Fibroblast of lung (primary cell): ENCODE data around the gene MAPK4. TPM values are rescaled to one million over a fixed set of nuclear protein-coding genes. Genes with fewer than 3 reads are reported as not detected.
"Not testable (repeated sequence)": the region's sequence is repeated elsewhere in the genome, so short reads cannot be mapped to it uniquely, and the experiment has no call there.

Source experiments
- DNase-seq, 2 donors: peaks; one replicate each; pipeline versions ENCODE4 v3.0.0 to v3.0.0-alpha.2; 2010; ENCODE audit warnings: low read depth in 2 of 2
- H2AFZ ChIP-seq: 2 replicates; pipeline ENCODE4 v1.5.1; 2012; ENCODE audit warnings: low read length, control low read depth, inconsistent platforms
- H3K27ac ChIP-seq: 2 replicates; pipeline ENCODE4 v1.5.1; 2011; ENCODE audit warnings: low read length, control low read depth; ENCODE audit not compliant: insufficient read depth
- H3K27me3 ChIP-seq: 2 replicates; pipeline ENCODE4 v1.5.1; 2011; ENCODE audit warnings: mild to moderate bottlenecking, low read length; ENCODE audit not compliant: control insufficient read depth, insufficient read depth
- H3K36me3 ChIP-seq: 2 replicates; pipeline ENCODE4 v1.5.1; 2011; ENCODE audit warnings: low read length; ENCODE audit not compliant: control insufficient read depth, insufficient read depth
- H3K4me1 ChIP-seq: 2 replicates; pipeline ENCODE4 v1.5.1; 2011; ENCODE audit warnings: low read length; ENCODE audit not compliant: control insufficient read depth, insufficient read depth; ENCODE audit errors: extremely low read depth
- H3K4me2 ChIP-seq: 2 replicates; pipeline ENCODE4 v1.5.1; 2011; ENCODE audit warnings: low read length, control low read depth; ENCODE audit not compliant: insufficient read depth; ENCODE audit errors: extremely low read depth
- H3K4me3 ChIP-seq, 4 experiments: fragments of 200-600 bp in 1 of 4; sonication (generic) in 1 of 4; replicated peaks in 1 of 4; 2 replicates each; pipeline ENCODE4 v1.5.1; 2011 to 2016; ENCODE audit warnings: low read length in 4 of 4, low read depth in 3 of 4, mild to moderate bottlenecking in 3 of 4, control low read depth in 2 of 4, inconsistent platforms in 1 of 4, mixed read lengths in 1 of 4; ENCODE audit not compliant: insufficient read depth in 1 of 4; ENCODE audit errors: control extremely low read depth in 1 of 4
- H3K79me2 ChIP-seq: 2 replicates; pipeline ENCODE4 v1.5.1; 2012; ENCODE audit warnings: mild to moderate bottlenecking, low read length, inconsistent platforms; ENCODE audit not compliant: control insufficient read depth, insufficient read depth
- H3K9ac ChIP-seq: 2 replicates; pipeline ENCODE4 v1.5.1; 2011; ENCODE audit warnings: mild to moderate bottlenecking, low read length, control low read depth; ENCODE audit not compliant: insufficient read depth
- H3K9me3 ChIP-seq: 2 replicates; pipeline ENCODE4 v1.5.1; 2012; ENCODE audit warnings: low read depth, low read length; ENCODE audit not compliant: control insufficient read depth, insufficient read depth
- H4K20me1 ChIP-seq: 2 replicates; pipeline ENCODE4 v1.5.1; 2011; ENCODE audit warnings: low read length; ENCODE audit not compliant: control insufficient read depth, insufficient read depth; ENCODE audit errors: extremely low read depth
- EZH2 ChIP-seq: IDR thresholded peaks from 2 replicates; pipeline ENCODE4 v1.5.1; 2012; ENCODE audit warnings: low read length, control low read depth, mild to moderate bottlenecking; ENCODE audit errors: missing control alignments
- polyA plus RNA-seq, 2 donors: library from polyadenylated mRNA; depleted of rRNA in 1 of 2; stranded (reverse) in 1 of 2; unstranded in 1 of 2; fragments of >200 nt; gene quantifications; 2 replicates each; pipeline ENCODE4 v1.2.1, GENCODE V29; 2011 to 2012; ENCODE audit warnings: missing spikeins in 1 of 2
- total RNA-seq: library from RNA; depleted of rRNA; stranded (reverse); fragments of >200 nt; gene quantifications from 2 replicates; pipeline ENCODE4 v1.2.1, GENCODE V29; 2014
- TF ChIP-seq, protein P1 (sequence below), 2 donors: IDR thresholded peaks in 1 of 2; conservative IDR thresholded peaks in 1 of 2; 1 replicate in 1 of 2; 2 replicates in 1 of 2; pipeline ENCODE4 v1.5.1; 2011 to 2012; ENCODE audit warnings: low read length in 2 of 2, control low read depth in 1 of 2, inconsistent platforms in 1 of 2, low read depth in 1 of 2, mild to moderate bottlenecking in 1 of 2

MAPK4 gene
- total and polyA plus RNA-seq, 2 donors (not counting 1 experiment from before 2014, with no cell fraction given): not detected

DNA sequence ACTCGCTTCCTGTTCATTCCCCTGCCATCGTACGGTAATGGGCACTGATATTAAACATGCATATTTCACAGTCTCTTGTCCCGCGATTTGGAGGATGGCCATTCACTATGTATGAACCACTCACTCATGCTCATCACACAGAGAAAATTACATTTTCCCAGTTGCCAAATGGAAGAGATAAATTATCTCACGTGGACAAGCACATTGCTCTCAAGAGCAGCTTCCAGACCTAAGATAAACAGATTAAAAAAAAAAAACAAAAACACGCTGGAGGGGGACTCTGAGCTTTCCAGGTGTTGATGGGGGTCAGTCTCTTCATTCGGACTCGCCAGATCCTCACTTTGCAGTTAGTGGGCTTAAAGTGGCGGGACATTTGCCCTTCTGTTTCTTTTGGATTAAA lies 1.7 kb upstream of the MAPK4 start:
- Histone ChIP-seq H3K27ac (no peak overlapping the region), H3K4me1 (peaks cover 2% of the 10 kb centered on the region), H3K79me2 (no peaks in the 10 kb centered on the region), H3K4me3 (no peak overlapping the region), H3K36me3 (no peaks in the 10 kb centered on the region), H3K9me3 (no peaks in the 10 kb centered on the region), H2AFZ (no peak overlapping the region), H3K4me2 (no peak overlapping the region), H4K20me1 (no peaks in the 10 kb centered on the region), H3K9ac (no peak overlapping the region), H3K27me3 (peaks cover 19% of the 10 kb centered on the region)
- TF ChIP-seq EZH2: peak; percentile 26
- TF ChIP-seq, protein P1, sequence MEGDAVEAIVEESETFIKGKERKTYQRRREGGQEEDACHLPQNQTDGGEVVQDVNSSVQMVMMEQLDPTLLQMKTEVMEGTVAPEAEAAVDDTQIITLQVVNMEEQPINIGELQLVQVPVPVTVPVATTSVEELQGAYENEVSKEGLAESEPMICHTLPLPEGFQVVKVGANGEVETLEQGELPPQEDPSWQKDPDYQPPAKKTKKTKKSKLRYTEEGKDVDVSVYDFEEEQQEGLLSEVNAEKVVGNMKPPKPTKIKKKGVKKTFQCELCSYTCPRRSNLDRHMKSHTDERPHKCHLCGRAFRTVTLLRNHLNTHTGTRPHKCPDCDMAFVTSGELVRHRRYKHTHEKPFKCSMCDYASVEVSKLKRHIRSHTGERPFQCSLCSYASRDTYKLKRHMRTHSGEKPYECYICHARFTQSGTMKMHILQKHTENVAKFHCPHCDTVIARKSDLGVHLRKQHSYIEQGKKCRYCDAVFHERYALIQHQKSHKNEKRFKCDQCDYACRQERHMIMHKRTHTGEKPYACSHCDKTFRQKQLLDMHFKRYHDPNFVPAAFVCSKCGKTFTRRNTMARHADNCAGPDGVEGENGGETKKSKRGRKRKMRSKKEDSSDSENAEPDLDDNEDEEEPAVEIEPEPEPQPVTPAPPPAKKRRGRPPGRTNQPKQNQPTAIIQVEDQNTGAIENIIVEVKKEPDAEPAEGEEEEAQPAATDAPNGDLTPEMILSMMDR (conservative IDR thresholded peaks at IDR 0.05 in 1 of 2, IDR thresholded peaks at IDR 0.05 in 1 of 2; ENCODE audit: low read depth in 1 of 2, low read length in 2 of 2): no peak
- DNase-seq: no peak

DNA sequence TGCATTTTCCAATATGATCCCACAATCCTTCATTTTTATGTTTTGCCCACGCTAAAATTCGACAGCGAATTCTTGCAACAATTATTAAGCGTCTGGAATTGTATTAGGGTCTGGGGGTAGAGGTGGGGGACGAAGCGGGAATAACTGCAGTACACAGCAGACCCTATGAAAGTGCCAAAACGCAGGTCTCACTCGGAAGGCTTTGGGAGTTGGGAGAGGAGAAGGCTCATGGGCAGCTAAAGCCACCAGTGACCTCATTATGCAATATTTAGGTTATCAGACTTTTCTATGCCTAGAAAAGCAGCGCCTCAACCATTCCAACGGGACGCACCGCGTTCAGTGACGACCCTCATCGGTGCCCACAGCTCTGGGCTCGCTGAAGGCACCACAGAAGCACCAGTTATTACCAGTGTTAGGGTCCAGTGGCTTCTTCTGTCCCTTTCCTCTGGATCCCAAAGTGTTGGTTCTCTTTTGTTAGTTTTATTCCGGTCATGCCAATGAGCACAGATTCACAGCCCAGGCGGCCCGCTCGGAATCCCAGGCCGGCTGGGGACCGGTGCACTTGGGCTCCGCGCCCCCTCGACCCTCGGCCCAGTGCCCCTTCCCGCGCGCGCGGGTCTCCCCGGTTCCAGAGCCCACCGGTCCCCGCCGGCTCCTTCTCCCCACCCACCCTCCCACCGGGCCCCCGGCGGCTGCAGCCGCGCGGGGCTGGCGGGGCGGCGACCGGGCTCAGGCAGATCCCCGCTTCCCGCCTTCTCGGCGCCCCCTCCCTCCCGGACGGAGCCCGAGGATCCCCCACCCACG lies 737 bp upstream of the MAPK4 start:
- no peak overlapping the region for H2AFZ ChIP-seq
- H3K9ac ChIP-seq: no peak overlapping the region
- H3K27me3 ChIP-seq: peaks cover 21% of the 10 kb centered on the region
- H3K4me3 ChIP-seq: no peak overlapping the region
- H3K27ac ChIP-seq: no peak overlapping the region
- peak; percentile 70 for TF ChIP-seq EZH2
- TF ChIP-seq, protein P1 (conservative IDR thresholded peaks at IDR 0.05 in 1 of 2, IDR thresholded peaks at IDR 0.05 in 1 of 2; ENCODE audit: low read depth in 1 of 2, low read length in 2 of 2): no peak
- no peaks in the 10 kb centered on the region for H3K36me3 ChIP-seq
- peaks cover 2% of the 10 kb centered on the region for H3K4me1 ChIP-seq
- no peak overlapping the region for H3K4me2 ChIP-seq
- no peaks in the 10 kb centered on the region for H4K20me1 ChIP-seq
- no peaks in the 10 kb centered on the region for H3K9me3 ChIP-seq
- no peaks in the 10 kb centered on the region for H3K79me2 ChIP-seq
- DNase-seq: no peak

DNA sequence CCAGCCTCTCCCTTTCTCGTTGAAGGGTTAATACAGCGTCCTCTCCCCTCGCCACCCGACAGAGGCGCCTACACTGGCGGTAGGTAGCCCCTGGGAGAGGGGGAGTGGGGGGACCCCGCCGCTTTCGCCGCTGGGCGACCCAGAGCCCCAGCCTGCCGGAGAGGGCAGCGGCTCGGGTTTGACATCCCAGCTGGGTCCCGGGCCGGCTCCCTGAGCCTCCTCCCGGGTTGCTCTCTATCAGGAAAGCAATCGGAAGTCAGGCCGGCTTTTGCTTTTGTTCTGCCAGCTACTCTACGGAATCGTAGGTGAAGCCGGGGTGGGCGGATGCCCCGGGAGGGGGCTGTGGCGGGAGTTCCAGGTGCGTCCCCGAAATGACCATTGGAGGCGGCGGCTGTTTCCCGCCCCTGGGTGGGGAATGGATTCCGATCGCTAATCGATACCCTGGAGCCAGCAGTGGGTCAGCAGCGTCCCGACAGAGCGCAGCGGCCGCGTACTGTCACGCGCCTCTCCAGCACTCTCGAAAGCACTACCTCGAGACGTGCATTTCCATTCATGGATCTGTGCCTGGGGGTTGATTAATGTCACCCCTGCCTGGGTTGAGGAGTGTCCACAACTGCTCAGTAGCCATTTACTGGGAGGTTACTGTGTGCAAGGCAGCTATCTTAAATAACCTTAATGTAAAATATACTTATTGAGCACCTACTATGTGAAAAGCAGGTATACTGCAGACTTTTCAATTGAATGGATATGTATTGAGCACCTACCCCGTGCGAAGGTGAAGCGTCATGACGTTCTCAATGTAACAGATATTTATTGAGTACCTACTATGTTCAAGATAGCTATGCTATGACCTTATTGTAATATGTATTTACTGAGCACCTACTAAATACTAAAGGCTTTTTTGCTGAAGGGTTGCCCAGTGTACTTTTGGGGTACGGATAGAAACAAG lies 1.1 kb downstream of the MAPK4 start:
- TF ChIP-seq EZH2: peak; percentile 39
- TF ChIP-seq, protein P1 (conservative IDR thresholded peaks at IDR 0.05 in 1 of 2, IDR thresholded peaks at IDR 0.05 in 1 of 2; ENCODE audit: low read depth in 1 of 2, low read length in 2 of 2): no peak
- Histone ChIP-seq H3K4me3 (peak overlapping the region in 2 of 4 experiments; percentile 42 to 46), H3K79me2 (no peaks in the 10 kb centered on the region), H3K4me2 (peak overlapping the region; percentile 63), H3K27me3 (peaks cover 21% of the 10 kb centered on the region), H2AFZ (no peak overlapping the region), H3K9me3 (no peaks in the 10 kb centered on the region), H3K36me3 (no peaks in the 10 kb centered on the region), H4K20me1 (no peaks in the 10 kb centered on the region), H3K27ac (no peak overlapping the region), H3K9ac (no peak overlapping the region), H3K4me1 (peaks cover 2% of the 10 kb centered on the region)
- no peak for DNase-seq

DNA sequence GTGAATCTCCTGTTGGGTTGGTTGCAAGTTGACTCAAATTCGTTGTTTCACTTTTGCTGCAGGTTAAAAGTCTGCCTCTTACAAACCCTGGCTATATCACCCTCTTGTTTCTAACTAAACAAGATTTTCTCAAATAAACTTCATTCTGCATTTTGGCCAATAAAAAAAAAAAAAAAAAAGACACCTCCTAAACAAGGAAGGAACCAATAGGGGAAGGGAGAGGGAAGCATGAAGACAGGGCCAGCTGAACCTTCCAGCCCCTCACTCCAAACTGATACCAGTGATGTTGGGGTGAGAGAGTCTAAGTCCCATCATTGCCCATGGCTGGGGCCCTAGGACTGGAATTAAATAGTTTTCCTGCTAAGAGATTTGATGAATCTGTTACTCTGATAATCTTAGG lies 2.4 kb downstream of the MAPK4 start:
- H4K20me1 ChIP-seq, H2AFZ ChIP-seq, DNase-seq, H3K79me2 ChIP-seq, H3K4me3 ChIP-seq, H3K9ac ChIP-seq, H3K36me3 ChIP-seq, H3K4me1 ChIP-seq, H3K27ac ChIP-seq, H3K9me3 ChIP-seq, H3K4me2 ChIP-seq: not testable (repeated sequence)
- peaks cover 21% of the 10 kb centered on the region for H3K27me3 ChIP-seq
